HG02840 (cell line): ENCODE results near the gene SIPA1L3.

ENCODE experiments used
- ATAC-seq: cut with Tn5 transposase; IDR thresholded peaks from one replicate; pipeline ENCODE4 v1.9.1; 2021; ENCODE audit warnings: mild to moderate bottlenecking, moderate library complexity, moderate number of reproducible peaks; ENCODE audit not compliant: unreplicated experiment, low FRiP score

The SIPA1L3 gene

GRCh38 chr19:38247734-38248268 is 340.8 kb downstream of the SIPA1L3 start:
- no peak for ATAC-seq

GRCh38 chr19:38248421-38248820 is 341.4 kb downstream of the SIPA1L3 start:
- ATAC-seq, result no peak

GRCh38 chr19:38250428-38250820 is 343.4 kb downstream of the SIPA1L3 start:
- ATAC-seq, result no peak

- no peak for ATAC-seq
Measured at GRCh38 chr19:38250821-38251563, 344.0 kb downstream of the SIPA1L3 start.

- ATAC-seq, result no peak
Measured at GRCh38 chr19:38251564-38252051, 344.6 kb downstream of the SIPA1L3 start.

- ATAC-seq, result no peak
Measured at GRCh38 chr19:38252385-38252784, 345.4 kb downstream of the SIPA1L3 start.

- no peak for ATAC-seq
Measured at GRCh38 chr19:38252941-38253691, 346.1 kb downstream of the SIPA1L3 start.

GRCh38 chr19:38253788-38254187 is 346.8 kb downstream of the SIPA1L3 start:
- ATAC-seq, result no peak

- no peak for ATAC-seq
Measured at GRCh38 chr19:38255383-38256014, 348.5 kb downstream of the SIPA1L3 start.
